Dendritic cell treated with granulocyte-macrophage colony-stimulating factor and Interleukin-4, amounts not matched to agents 40 ng/mL and 50 ng/mL, for 4 days (primary cell): Measurements from ENCODE around the gene SPAAR.
"Not testable (repeated sequence)": the region's sequence is repeated elsewhere in the genome, so short reads cannot be mapped to it uniquely, and the experiment has no call there.

Experiments used
- H3K27ac Mint-ChIP-seq: one replicate; pipeline ENCODE4 v1.8.0; 2022; ENCODE audit warnings: mild to moderate bottlenecking, mixed read lengths
- H3K27me3 Mint-ChIP-seq: one replicate; pipeline ENCODE4 v1.8.0; 2022; ENCODE audit warnings: mild to moderate bottlenecking, mixed read lengths
- H3K36me3 Mint-ChIP-seq: one replicate; pipeline ENCODE4 v1.8.0; 2022; ENCODE audit warnings: low read depth, mixed read lengths
- H3K4me1 Mint-ChIP-seq: one replicate; pipeline ENCODE4 v1.8.0; 2022; ENCODE audit warnings: low read depth, mixed read lengths
- H3K4me3 Mint-ChIP-seq: one replicate; pipeline ENCODE4 v1.8.0; 2022; ENCODE audit warnings: mild to moderate bottlenecking, moderate library complexity, mixed read lengths
- H3K9me3 Mint-ChIP-seq: one replicate; pipeline ENCODE4 v1.8.0; 2022; ENCODE audit warnings: mixed read lengths
- intact Hi-C: fragments of 100-400 bp; cut with micrococcal nuclease; formaldehyde crosslinking; loops from one replicate; pipeline ENCODE4 v1.15.0; 2022

SPAAR gene

DNA sequence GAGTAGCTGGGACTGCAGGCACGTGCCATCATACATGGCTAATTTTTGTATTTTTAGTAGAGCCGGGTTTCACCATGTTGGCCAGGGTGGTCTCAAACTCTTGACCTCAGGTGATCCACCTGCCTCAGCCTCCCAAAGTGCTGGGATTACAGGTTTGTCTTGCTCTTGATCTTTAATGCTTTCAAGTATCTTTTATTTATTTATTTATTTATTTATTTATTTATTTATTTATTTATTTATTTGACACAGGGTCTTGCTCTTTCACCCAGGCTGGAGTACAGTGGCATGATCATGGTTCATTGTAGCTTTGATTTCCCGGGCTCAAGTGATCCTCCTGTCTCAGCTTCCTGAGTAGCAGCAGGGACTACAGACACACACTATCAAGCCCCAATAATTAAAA lies 24.4 kb upstream of the SPAAR start:
- not testable (repeated sequence) for H3K9me3 Mint-ChIP-seq

GRCh38 chr9:35891646-35892045 lies 17.6 kb upstream of the SPAAR start:
- Mint-ChIP-seq H3K27me3 (peaks cover 16% of the 10 kb centered on the region), H3K4me1 (peaks cover 19% of the 10 kb centered on the region), H3K9me3 (no peaks in the 10 kb centered on the region), H3K36me3 (no peaks in the 10 kb centered on the region), H3K27ac (no peak overlapping the region), H3K4me3 (no peak overlapping the region)
- intact Hi-C loops = no loop called here

More for the DNA sequence above, 24.4 kb upstream of the SPAAR start:
- H3K4me1 Mint-ChIP-seq, H3K27ac Mint-ChIP-seq, H3K4me3 Mint-ChIP-seq, H3K36me3 Mint-ChIP-seq: not testable (repeated sequence)
- intact Hi-C loops = loop anchor here (5.0 kb wide), 1 partner anchor 38 kb away; no protein-coding TSS in a partner anchor
- H3K27me3 Mint-ChIP-seq = peaks cover 21% of the 10 kb centered on the region

GRCh38 chr9:35892051-35892450 lies 17.2 kb upstream of the SPAAR start:
- no peak overlapping the region for H3K27ac Mint-ChIP-seq
- intact Hi-C loops = no loop called here
- peaks cover 19% of the 10 kb centered on the region for H3K4me1 Mint-ChIP-seq
- H3K27me3 Mint-ChIP-seq = peaks cover 16% of the 10 kb centered on the region
- no peaks in the 10 kb centered on the region for H3K9me3 Mint-ChIP-seq
- H3K4me3 Mint-ChIP-seq = no peak overlapping the region
- H3K36me3 Mint-ChIP-seq = no peaks in the 10 kb centered on the region

DNA sequence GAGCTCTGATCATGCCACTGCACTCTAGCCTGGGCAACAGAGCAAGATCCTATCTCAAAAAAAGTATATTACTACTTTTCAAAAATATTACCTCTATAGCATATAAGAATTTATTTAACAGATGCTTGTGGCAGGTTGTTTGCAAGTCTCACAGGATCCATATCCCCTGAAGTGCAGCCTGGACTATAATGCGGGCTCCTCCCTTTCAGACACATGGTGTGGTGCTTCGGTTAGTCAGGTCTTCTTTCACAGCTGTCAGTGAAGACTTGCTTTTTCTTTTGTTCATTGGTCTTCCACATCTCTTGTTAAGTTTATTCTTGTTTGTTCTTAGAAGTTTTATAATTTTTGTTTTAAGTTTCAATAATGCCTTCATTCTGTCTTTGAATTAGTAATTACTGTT lies 12.7 kb upstream of the SPAAR start:
- Mint-ChIP-seq H3K36me3 (no peaks in the 10 kb centered on the region), H3K27ac (no peak overlapping the region), H3K4me1 (peaks cover 7% of the 10 kb centered on the region), H3K4me3 (no peak overlapping the region), H3K9me3 (no peaks in the 10 kb centered on the region), H3K27me3 (peaks cover 27% of the 10 kb centered on the region)
- intact Hi-C loops = no loop called here

GRCh38 chr9:35897376-35898099 lies 11.8 kb upstream of the SPAAR start:
- H3K4me3 Mint-ChIP-seq, H3K27ac Mint-ChIP-seq, H3K9me3 Mint-ChIP-seq, H3K4me1 Mint-ChIP-seq, intact Hi-C loops, H3K36me3 Mint-ChIP-seq: not testable (repeated sequence)
- H3K27me3 Mint-ChIP-seq = peaks cover 32% of the 10 kb centered on the region

DNA sequence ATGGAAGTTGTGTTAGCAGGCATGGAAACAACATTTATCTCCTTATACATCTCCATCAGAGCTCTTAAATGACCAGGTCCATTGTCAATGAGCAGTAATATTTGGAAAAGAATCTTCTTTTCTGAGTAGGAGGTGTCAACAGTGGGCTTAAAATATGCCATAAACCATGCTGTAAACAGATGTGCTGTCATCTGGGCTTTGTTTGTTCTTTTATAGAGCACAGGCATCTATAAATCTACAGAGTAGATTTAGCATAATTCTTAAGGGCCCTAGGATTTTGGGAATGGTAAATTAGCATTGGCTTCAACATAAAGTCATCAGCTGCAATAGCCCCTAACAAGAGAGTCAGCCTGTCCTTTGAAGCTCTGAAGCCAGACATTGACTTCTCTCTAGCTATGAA lies 11.0 kb upstream of the SPAAR start:
- H3K27me3 Mint-ChIP-seq = peaks cover 36% of the 10 kb centered on the region
- no peaks in the 10 kb centered on the region for H3K36me3 Mint-ChIP-seq
- no peaks in the 10 kb centered on the region for H3K9me3 Mint-ChIP-seq
- intact Hi-C loops = no loop called here
- H3K4me3 Mint-ChIP-seq = no peak overlapping the region
- no peaks in the 10 kb centered on the region for H3K4me1 Mint-ChIP-seq
- H3K27ac Mint-ChIP-seq = no peak overlapping the region

DNA sequence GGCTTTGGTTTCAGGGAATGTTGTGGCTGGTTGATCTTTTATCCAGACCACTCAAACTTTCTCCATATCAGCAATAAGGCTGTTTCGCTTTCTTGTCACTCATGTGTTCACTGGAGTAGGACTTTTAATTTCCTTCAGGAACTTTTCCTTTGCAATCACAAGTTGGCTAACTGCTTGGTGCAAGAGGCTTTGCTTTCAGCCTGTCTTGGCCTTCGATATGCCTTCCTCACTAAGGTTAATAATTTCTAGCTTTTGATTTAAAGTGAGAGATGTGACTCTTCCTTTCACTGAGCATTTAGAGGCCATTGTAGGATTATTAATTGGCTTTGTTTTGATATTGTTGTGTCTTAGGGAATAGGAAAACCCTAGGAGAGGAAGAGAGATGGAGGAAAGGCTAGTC lies 10.3 kb upstream of the SPAAR start:
- H3K4me1 Mint-ChIP-seq = no peaks in the 10 kb centered on the region
- no peaks in the 10 kb centered on the region for H3K36me3 Mint-ChIP-seq
- no peak overlapping the region for H3K4me3 Mint-ChIP-seq
- intact Hi-C loops = no loop called here
- peaks cover 32% of the 10 kb centered on the region for H3K27me3 Mint-ChIP-seq
- no peaks in the 10 kb centered on the region for H3K9me3 Mint-ChIP-seq
- no peak overlapping the region for H3K27ac Mint-ChIP-seq

DNA sequence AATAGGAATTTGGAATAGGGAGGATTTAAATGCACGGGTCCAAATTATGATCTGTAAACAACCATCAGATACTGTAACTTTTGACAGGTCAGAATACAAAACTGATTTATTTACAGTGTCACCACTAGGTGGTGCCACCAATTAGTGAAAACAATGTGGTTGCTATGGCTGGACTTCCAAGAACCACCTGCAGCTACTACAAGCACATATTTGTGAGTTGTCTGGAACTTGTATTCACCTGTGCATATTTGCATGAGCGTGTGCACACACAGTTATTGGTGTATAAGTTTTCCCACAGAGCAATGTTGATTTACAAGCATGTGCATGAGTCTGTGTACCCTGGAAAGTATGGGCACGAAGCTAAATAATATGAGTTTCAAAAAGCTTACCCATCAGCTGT lies 6.2 kb upstream of the SPAAR start:
- H3K4me1 Mint-ChIP-seq = peaks cover 29% of the 10 kb centered on the region
- H3K36me3 Mint-ChIP-seq = no peaks in the 10 kb centered on the region
- intact Hi-C loops = loop anchor here (1.0 kb wide), 1 partner anchor 42 kb away; no protein-coding TSS in a partner anchor
- no peaks in the 10 kb centered on the region for H3K9me3 Mint-ChIP-seq
- no peak overlapping the region for H3K27ac Mint-ChIP-seq
- no peak overlapping the region for H3K4me3 Mint-ChIP-seq
- H3K27me3 Mint-ChIP-seq = peaks cover 48% of the 10 kb centered on the region

DNA sequence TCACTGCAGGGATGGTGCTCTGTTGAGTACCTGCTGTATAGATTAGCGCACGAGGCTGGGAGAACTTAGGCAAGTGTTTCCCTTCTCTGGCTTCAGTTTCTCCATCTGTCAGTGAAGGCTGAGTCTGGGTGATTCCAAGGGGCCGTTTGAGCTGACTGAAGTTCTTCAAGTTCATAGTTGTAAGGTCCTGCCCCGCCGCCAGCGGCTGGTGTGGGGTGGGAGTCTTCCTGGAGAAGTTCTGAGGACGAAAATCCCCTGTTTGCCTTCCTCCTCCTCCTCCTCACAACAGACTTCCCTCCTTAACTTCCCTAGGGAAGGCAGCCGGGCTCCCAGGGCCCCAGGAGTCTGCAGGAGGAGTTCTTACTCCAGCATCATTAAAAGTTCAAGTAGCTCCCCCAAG lies 5.0 kb upstream of the SPAAR start:
- H3K27ac Mint-ChIP-seq = no peak overlapping the region
- H3K4me1 Mint-ChIP-seq = peaks cover 40% of the 10 kb centered on the region
- no peak overlapping the region for H3K4me3 Mint-ChIP-seq
- H3K9me3 Mint-ChIP-seq = no peaks in the 10 kb centered on the region
- intact Hi-C loops = no loop called here
- peaks cover 48% of the 10 kb centered on the region for H3K27me3 Mint-ChIP-seq
- H3K36me3 Mint-ChIP-seq = no peaks in the 10 kb centered on the region

DNA sequence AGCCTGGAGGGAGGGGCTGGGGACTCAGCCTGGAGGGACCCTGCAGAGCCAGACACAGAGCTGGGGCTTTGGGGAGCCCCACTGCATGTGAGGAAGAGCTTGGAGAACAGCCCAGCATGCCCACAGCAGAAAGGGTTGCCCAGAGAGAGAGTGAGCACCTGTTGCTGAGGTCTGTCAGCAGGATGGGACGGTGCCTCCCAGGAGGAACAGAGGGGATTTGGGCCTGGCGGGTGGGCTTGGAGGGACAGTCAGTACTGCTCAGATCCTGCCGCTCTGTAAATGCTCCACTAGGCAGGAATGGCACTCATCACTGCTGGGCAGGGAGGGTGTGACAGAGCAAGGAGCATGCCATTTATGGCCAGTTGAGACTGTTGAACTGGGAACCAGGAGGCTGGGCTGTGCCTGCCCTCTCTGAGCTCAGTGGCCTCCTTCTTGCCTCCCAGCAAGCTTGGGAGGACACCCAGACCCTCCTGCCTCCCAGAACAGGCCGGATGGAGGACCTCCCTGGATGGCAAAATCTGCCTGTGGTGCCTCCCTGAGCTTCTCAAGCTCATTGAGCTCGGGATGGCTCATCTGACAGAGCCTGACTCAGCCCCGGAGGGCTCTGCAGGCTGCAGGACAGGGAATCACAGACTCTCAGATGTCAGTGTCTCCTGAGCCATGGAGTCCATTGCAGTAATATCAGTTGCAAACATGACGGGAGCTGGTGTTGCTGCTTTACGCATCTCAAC lies 4.1 kb upstream of the SPAAR start:
- no peaks in the 10 kb centered on the region for H3K9me3 Mint-ChIP-seq
- no peak overlapping the region for H3K4me3 Mint-ChIP-seq
- no peak overlapping the region for H3K27ac Mint-ChIP-seq
- H3K4me1 Mint-ChIP-seq = peaks cover 41% of the 10 kb centered on the region
- H3K36me3 Mint-ChIP-seq = no peaks in the 10 kb centered on the region
- intact Hi-C loops = no loop called here
- H3K27me3 Mint-ChIP-seq = peaks cover 50% of the 10 kb centered on the region

GRCh38 chr9:35905912-35906679 lies 3.2 kb upstream of the SPAAR start, which contains the start of gene HRCT1:
HRCT1 (plus strand) TSS chr9:35906202; CDS start chr9:35906288, 86 bp downstream.
- H3K4me3 Mint-ChIP-seq = no peak within 1 kb of the TSS
- no peak within 1 kb of the TSS for H3K27ac Mint-ChIP-seq
- intact Hi-C loops = no loop called here
- no peaks in the 10 kb centered on the region for H3K36me3 Mint-ChIP-seq
- H3K27me3 Mint-ChIP-seq = peaks cover 50% of the 10 kb centered on the region
- H3K9me3 Mint-ChIP-seq = no peaks in the 10 kb centered on the region
- peaks cover 45% of the 10 kb centered on the region for H3K4me1 Mint-ChIP-seq

GRCh38 chr9:35906923-35907699 lies 2.2 kb upstream of the SPAAR start:
- H3K36me3 Mint-ChIP-seq = no peaks in the 10 kb centered on the region
- no peaks in the 10 kb centered on the region for H3K9me3 Mint-ChIP-seq
- peaks cover 50% of the 10 kb centered on the region for H3K4me1 Mint-ChIP-seq
- H3K4me3 Mint-ChIP-seq = no peak overlapping the region
- no peak overlapping the region for H3K27ac Mint-ChIP-seq
- intact Hi-C loops = no loop called here
- peaks cover 48% of the 10 kb centered on the region for H3K27me3 Mint-ChIP-seq

DNA sequence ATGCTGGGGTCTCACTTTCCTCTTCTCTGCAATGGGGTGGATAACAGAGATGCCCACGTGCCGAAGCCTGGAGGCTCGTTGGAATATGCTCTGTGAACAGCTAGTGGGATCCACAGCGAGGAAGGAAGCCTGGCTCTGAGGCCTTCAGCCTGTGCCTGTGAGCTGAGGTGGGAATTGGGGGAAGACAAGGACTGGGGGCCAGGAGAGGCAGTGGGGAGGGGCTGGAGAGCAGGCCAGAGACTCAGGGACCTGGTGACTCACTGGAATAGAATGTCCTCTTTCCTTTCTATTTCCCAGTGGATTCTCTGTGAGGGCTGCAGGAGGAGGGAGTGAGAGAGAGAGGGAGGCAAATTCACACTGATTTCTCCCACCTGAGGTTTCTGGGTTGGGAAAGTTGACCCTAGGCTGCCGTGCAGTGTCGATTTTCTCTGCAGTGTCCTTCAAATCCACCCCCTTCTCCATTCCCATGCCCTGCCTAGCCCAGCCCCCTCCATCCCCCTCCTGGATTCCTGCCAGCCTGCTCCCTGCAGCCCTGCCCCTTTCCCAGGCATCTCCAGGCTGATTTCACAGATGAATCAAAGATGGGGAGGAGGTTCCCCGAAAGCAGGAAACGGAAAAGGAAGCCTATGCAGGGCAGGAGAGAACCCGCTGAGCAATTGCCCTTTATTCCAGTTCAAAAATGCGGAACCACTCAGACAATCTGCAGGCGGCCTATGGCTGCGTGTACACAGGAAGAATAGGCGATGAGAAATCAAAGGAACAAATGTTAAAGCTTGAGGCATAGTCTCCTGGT lies 1.4 kb upstream of the SPAAR start:
- H3K4me3 Mint-ChIP-seq = no peak overlapping the region
- H3K27me3 Mint-ChIP-seq = peaks cover 41% of the 10 kb centered on the region
- H3K27ac Mint-ChIP-seq = no peak overlapping the region
- H3K4me1 Mint-ChIP-seq = peaks cover 50% of the 10 kb centered on the region
- H3K9me3 Mint-ChIP-seq = no peaks in the 10 kb centered on the region
- H3K36me3 Mint-ChIP-seq = no peaks in the 10 kb centered on the region
- intact Hi-C loops = no loop called here
